ENCODE results near the gene HBQ1.
"Not testable (repeated sequence)": the region's sequence is repeated elsewhere in the genome, so short reads cannot be mapped to it uniquely, and the experiment has no call there.

HBQ1 gene

GRCh38 chr16:160691-161190 is 19.5 kb upstream of the HBQ1 start:
- POLR2A ChIA-PET (ENCODE audit: low non-redundant PET), result no interaction called here
- CTCF ChIA-PET, result interaction anchor here (0.6 to 0.7 kb wide), 3 partner anchors 49 to 218 kb away, joined by 3 to 7 read pairs (median 5); no protein-coding TSS in a partner anchor
- no peak overlapping the region for H3K27ac ChIP-seq
- no peak for DNase-seq (ENCODE audit: low spot score)
- TF ChIP-seq, protein P1, sequence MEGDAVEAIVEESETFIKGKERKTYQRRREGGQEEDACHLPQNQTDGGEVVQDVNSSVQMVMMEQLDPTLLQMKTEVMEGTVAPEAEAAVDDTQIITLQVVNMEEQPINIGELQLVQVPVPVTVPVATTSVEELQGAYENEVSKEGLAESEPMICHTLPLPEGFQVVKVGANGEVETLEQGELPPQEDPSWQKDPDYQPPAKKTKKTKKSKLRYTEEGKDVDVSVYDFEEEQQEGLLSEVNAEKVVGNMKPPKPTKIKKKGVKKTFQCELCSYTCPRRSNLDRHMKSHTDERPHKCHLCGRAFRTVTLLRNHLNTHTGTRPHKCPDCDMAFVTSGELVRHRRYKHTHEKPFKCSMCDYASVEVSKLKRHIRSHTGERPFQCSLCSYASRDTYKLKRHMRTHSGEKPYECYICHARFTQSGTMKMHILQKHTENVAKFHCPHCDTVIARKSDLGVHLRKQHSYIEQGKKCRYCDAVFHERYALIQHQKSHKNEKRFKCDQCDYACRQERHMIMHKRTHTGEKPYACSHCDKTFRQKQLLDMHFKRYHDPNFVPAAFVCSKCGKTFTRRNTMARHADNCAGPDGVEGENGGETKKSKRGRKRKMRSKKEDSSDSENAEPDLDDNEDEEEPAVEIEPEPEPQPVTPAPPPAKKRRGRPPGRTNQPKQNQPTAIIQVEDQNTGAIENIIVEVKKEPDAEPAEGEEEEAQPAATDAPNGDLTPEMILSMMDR (conservative IDR thresholded peaks at IDR 0.05; ENCODE audit: low read depth), result no peak

DNA sequence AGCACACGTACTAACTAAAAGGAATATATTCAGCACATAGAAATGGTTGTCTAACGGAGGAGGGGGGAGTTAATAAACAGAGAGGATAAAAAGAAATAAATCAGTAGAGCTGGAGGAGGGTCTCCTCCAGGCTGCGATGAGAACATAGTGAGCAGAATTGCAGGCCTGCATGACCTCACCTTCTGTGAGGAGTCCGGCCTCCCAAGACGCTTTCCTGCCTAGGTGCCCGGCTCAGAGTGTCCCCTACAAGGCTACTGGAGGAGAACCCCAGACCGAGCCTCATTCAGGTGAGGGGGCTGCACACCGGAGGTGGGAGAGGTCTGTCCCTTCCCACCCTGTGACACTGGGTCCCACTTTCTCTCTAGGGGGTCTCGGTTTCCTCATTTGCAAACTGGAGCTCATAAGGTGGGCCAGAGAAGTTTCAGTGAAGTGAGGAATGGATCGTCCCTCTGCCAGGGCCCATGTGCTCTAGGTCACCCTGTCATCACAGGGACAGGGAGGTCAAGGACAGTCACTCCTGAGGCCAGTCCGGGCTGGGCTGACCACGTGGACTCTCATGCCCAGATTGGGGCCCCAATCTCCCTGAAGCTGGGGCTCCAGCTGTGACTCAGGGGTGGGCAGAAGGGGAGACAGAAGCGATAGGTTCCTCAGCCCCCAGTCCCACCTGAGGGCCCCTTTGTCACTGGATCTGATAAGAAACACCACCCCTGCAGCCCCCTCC is 17.8 kb upstream of the HBQ1 start:
- TF ChIP-seq, protein P1 (conservative IDR thresholded peaks at IDR 0.05; ENCODE audit: low read depth), result no peak
- no peak for DNase-seq (ENCODE audit: low spot score)
- CTCF ChIA-PET, result interaction anchor here (0.9 kb wide), 1 partner anchor 65 kb away, joined by 4 read pairs; no protein-coding TSS in a partner anchor
- H3K27ac ChIP-seq, result no peak overlapping the region
- POLR2A ChIA-PET (ENCODE audit: low non-redundant PET), result no interaction called here

DNA sequence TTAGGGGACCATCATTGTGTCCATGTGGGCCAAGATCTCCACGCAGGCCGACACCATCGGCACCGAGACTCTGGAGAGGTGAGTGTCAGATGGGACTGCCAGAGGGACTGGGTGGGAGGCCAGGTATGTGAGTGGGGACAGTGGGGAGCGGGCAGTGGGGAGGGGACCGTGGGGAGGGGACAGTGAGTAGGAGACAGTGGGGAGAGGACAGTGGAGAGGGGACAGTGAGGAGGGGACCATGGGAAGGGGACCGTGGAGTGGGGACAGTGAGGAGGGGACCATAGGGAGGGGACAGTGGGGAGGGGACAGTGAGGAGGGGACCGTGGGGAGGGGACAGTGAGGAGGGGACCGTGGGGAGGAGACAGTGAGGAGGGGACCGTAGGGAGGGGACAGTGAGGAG is 17.1 kb upstream of the HBQ1 start:
- POLR2A ChIA-PET (ENCODE audit: low non-redundant PET); H3K27ac ChIP-seq; CTCF ChIA-PET; DNase-seq (ENCODE audit: low spot score): not testable (repeated sequence)

DNA sequence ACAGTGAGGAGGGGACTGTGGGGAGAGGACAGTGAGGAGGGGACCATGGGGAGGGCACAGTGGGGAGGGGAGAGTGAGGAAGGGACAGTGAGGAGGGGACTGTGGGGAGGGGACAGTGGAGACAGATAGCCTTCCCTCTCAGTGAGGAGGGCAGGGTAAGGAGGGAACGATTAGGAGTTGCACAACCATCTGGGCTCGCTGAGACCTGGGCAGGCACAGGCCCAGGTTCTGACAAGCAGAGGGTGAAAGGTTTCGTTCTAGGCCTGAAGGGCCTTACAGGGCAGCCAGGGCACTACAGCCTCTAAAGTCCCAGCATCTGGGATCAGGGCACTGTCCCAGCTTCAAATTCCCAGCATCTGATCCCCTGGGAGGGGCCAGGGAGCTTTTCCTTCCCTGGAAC is 16.6 kb upstream of the HBQ1 start:
- CTCF ChIA-PET; POLR2A ChIA-PET (ENCODE audit: low non-redundant PET): not testable (repeated sequence)

GRCh38 chr16:164134-164823 is 16.0 kb upstream of the HBQ1 start:
- POLR2A ChIA-PET (ENCODE audit: low non-redundant PET); CTCF ChIA-PET; DNase-seq (ENCODE audit: low spot score): not testable (repeated sequence)

More for the DNA sequence above, 16.6 kb upstream of the HBQ1 start:
- not testable (repeated sequence) for H3K27ac ChIP-seq; DNase-seq (ENCODE audit: low spot score)

DNA sequence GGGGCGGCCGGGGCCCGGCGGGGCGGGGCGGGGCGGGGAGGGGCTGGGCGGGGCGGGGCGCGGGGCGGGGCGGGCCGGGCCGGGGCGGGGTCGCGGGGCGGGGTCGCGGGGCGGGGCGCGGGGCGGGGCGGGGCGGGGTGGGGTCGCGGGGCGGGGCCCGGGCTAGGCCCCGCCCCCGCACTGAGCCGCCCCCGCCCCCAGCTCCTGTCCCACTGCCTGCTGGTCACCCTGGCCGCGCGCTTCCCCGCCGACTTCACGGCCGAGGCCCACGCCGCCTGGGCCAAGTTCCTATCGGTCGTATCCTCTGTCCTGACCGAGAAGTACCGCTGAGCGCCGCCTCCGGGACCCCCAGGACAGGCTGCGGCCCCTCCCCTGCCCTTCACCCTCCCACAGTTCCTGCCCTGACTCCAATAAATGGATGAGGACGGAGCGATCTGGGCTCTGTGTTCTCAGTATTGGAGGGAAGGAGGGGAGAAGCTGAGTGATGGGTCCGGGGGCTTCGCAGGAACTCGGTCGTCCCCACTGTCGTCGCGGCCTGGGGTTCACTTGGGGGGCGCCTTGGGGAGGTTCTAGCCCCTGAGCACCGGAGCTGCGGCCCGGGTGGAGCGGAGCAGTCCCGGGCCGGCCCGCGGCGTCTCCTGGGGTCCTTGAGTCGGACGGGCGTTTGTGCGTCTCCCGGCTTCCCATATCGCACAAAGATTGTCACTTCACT is 15.3 kb upstream of the HBQ1 start:
- ChIA-PET POLR2A (ENCODE audit: low non-redundant PET) (no interaction called here), CTCF (interaction anchor here (0.6 kb wide), 1 partner anchor 17 kb away, joined by 3 read pairs; no protein-coding TSS in a partner anchor)
- H3K27ac ChIP-seq, result no peak overlapping the region
- TF ChIP-seq, protein P1 (conservative IDR thresholded peaks at IDR 0.05; ENCODE audit: low read depth), result no peak
- DNase-seq (ENCODE audit: low spot score), result no peak

More at GRCh38 chr16:164134-164823, 16.0 kb upstream of the HBQ1 start:
- H3K27ac ChIP-seq, result not testable (repeated sequence)

- CTCF ChIA-PET, result interaction anchor here (0.6 kb wide), 1 partner anchor 16 kb away, joined by 3 read pairs; no protein-coding TSS in a partner anchor
- POLR2A ChIA-PET (ENCODE audit: low non-redundant PET), result no interaction called here
- H3K27ac ChIP-seq, result no peak within 1 kb of the TSS
- TF ChIP-seq, protein P1 (conservative IDR thresholded peaks at IDR 0.05; ENCODE audit: low read depth), result no peak
- no peak for DNase-seq (ENCODE audit: low spot score)
Measured at GRCh38 chr16:165539-166374, 14.5 kb upstream of the HBQ1 start, which contains the start of gene HBM. HBM (plus strand) TSS chr16:165978; CDS start chr16:165998, 20 bp downstream.

All from RWPE1 (cell line).